ENCODE results near the gene EPN2.
A peak's percentile ranks its signal among the peaks of the same experiment; 100 is the strongest.

EPN2 gene

DNA sequence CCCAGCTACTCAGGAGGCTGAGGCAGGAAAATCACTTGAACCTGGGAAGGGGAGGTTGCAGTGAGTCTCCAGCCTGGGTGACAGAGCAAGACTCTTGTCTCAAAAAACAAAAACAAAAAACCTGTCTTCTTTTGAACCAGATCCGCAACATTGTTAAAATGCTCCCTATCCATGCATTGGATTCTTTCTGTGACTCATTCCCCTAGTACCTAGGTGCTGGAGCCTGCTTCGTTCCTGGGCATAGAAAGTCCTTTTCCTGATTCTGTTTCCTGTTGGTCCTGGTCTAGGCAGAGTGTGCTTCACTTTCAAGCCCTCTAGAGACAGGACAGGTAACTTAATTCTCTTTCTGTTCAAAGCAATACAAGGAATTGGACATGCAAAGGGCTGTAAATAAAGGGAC, 5.2 kb downstream of the EPN2 start:
- no peak for DNase-seq

GRCh38 chr17:19242926-19243325, 5.8 kb downstream of the EPN2 start:
- DNase-seq, result no peak

DNA sequence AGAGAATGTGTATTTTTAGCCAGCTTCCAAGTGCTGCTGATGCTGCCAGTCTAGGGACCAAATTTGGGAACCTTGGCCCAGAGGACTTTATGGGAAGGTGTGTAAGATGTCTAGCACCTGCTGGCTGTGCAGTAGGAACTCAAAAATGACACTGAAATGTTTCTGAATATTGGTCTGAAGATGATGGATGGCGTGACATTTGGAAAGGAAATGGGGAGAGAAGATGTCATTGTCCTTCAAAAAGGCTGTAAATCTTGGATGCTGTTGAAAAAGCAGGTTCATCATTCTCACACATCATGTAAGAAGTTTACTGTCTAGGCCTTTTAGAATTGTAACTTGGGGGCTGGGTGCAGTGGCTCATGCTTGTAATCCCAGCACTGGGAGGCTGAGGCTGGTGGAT, 6.7 kb downstream of the EPN2 start:
- DNase-seq, result no peak

DNA sequence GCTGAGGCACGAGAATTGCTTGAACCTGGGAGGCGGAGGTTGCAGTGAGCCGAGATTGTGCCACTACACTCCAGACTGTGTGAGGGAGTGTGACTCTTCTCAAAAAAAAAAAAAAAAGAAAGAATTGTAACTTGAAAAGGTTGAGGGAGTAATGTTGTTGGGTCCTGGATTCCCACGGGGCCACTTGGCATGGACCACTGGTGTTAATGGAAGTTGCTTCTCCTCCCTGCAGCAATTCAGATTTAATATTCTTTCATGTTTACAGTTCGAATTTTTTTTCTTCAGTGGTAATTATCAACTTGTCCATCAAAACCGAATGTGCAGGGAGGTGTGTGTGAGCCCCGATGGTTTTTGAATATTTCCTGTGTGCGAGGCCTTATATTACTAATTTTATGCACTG, 7.2 kb downstream of the EPN2 start:
- DNase-seq, result no peak

- peak; percentile 19 to 73 for DNase-seq
Measured at GRCh38 chr17:19244781-19245180, 7.6 kb downstream of the EPN2 start.

GRCh38 chr17:19247473-19247872, 10.3 kb downstream of the EPN2 start:
- peak in 1 of 2 experiments; percentile 47 for DNase-seq

GRCh38 chr17:19248151-19248927, 11.2 kb downstream of the EPN2 start:
- no peak for DNase-seq

DNA sequence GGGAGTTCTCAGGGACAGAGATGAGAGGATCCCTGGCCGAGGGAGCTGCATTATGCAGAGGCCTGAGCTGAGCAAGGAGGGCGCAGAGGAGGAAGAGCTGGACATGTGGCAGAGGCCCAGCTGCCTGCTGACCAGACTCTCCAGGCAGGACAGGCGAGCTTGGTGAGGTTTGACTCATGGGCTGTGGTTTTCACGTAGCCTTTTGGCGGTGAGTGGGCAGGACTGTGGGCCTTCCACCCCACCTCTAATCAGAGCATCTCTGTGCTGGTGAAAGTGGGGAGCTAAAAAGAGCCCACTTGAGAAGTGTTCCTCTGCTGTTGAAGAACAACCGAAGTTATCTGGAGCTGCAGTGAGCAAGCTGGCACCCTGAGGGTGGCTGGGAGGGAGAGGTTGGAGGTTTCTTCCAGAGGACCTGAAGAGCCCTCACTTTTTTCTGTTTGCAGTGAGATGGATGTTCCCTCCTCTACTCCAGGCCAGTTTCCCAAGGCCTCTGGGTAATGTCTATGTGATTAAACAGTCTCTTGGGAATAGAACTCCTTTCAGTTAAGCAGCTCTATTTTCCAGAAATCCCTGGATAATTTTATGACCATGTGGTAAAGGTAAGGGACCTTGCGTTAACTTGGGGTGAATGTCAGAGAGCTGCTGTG, 11.9 kb downstream of the EPN2 start:
- no peak for DNase-seq

GRCh38 chr17:19249681-19250080, 12.5 kb downstream of the EPN2 start:
- DNase-seq, result no peak

DNA sequence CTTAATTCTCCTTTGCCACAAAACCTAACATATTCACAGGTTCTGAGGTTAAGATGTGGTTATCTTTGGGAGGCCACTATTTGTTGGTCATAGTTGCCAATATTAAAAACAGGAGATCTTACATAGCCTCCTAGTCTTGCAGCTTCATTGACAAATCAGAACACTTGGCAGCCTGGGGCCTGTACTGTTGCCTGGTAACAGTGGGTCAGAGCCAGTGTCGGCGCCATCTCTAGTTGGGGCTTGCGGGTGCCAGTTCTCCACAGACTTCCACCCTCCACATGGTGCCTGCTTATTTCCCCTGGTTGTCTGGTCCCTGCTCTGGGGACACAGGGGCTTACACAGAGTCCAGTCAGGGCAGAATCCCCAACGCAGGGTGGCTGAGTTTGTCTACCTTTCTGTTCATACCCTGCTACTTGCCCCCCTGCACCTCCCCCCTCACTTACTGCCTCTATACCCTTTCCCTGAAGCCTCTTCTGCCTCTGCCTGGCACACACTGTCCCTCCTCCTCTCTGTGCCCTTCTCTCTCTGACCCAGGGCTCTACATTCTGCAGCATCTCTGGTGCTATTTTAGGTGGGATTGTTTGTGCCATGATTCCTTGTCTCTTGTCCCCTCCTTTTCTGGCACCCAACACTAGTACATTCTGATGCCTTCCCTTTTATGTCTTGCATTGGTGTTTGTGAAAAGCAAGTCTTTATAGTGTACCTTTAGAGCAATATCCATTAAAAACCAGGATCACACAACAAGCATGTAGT, 13.4 kb downstream of the EPN2 start:
- DNase-seq, result no peak

DNA sequence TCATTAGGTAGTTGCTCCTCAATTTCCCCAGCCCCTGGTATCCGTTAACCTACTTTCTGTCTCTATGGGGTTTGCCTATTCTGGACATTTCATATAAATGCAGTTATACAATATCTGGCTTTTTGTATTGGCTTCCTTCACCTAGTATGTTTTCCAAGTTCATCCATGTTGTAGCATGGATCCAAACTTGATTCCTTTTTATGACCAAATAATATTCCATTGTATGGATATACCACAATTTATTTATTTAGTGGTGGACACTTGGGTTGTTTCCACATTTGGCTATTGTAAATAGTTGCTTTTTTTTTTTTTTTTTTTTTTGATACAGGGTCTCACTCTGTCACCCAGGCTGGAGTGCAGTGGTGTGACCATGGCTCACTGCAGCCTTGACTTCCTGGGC, 15.9 kb downstream of the EPN2 start:
- no peak for DNase-seq

- no peak for DNase-seq
Measured at GRCh38 chr17:19254651-19255050, 17.5 kb downstream of the EPN2 start.

GRCh38 chr17:19255279-19255678, 18.1 kb downstream of the EPN2 start:
- no peak for DNase-seq

GRCh38 chr17:19258371-19258770, 21.2 kb downstream of the EPN2 start:
- DNase-seq, result no peak

GRCh38 chr17:19260958-19261357, 23.8 kb downstream of the EPN2 start:
- DNase-seq, result peak; percentile 16

DNA sequence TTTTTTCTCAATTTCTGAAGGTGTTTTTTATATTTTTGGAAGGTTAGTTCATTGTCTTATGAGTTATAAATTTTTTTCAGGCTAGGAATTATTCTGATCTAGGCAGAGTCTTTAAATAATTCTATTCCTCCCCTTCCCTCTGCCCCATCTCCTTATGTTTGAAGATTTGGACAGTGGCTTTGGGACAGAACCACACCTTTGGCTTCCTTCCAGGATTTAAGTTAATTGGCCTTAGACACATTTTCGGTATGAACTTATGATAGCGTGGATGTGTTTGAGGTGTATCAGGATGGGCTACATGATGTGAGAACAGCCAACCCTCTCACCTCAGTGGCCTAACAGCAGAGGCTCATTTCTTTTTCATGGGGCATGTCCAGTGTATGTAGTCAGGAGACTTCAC, 24.3 kb downstream of the EPN2 start:
- DNase-seq, result no peak

DNA sequence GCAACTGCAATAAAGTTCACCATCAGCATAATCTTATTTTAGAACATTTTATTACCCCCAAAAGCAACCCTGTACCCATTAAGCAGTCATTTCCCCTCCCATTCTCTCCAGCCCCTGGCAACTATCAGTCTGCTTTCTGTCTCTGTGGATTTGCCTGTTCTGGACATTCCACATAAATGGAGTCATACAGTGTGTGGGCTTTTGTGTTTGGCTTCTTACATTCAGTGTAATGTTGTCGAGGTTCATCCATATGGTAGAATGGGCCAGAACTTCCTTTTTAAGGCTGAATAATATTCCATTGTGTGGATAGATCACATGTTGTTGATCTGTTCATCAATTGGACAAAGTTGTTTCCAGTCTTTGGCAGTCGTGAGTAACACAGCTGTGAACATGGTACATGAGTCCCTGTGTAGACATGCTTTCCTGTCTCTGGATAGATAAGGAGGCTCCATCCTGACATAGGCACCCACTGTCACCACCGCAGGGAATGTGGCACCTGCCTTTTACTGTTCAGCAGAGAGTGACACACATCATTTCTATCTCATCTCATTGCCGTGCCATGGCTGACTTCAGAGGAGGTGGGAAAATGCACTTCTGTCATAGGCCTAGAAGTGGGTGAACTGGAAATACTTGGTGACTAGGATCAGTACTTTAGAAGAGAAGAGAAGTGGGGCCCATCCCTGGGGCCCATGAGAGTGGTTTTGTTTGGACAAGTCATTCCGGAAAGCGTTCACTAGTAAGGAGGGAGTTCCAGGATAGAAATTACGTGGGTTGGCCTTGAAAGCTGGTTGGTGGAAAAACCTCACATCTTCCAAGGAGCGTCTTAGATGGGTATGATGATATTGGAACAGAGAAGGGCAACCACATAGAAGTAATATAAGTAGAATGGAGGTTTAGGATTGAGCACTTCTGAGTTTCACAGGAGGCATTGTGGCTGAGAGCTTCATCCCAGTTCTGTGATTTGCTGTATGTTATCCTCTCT, 25.8 kb downstream of the EPN2 start:
- no peak for DNase-seq

GRCh38 chr17:19263641-19264051, 26.5 kb downstream of the EPN2 start:
- DNase-seq, result no peak

GRCh38 chr17:19264268-19264667, 27.1 kb downstream of the EPN2 start:
- DNase-seq, result no peak

- peak in 1 of 2 experiments; percentile 25 for DNase-seq
Measured at GRCh38 chr17:19264681-19265080, 27.5 kb downstream of the EPN2 start.

- no peak for DNase-seq
Measured at GRCh38 chr17:19265755-19266154, 28.6 kb downstream of the EPN2 start.

- no peak for DNase-seq
Measured at GRCh38 chr17:19268611-19269010, 31.4 kb downstream of the EPN2 start.

GRCh38 chr17:19269106-19269505, 31.9 kb downstream of the EPN2 start:
- DNase-seq, result no peak
